PC-9 (cell line): ENCODE results near the gene SLC36A3. TPM values are rescaled to one million over a fixed set of nuclear protein-coding genes. Genes with fewer than 3 reads are reported as not detected.
"Not testable (repeated sequence)": the region's sequence is repeated elsewhere in the genome, so short reads cannot be mapped to it uniquely, and the experiment has no call there.

Source experiments
- BruUV-seq: library from RNA; stranded (reverse); fragments of 400-500 nt; replicated peaks from 2 replicates; lab custom pipeline; 2021; lab: Mats Ljungman, UMichigan
- CTCF ChIA-PET: fragments of 300-600 bp; sonication (Branson Sonifier 250); formaldehyde crosslinking; loops from one replicate; lab custom pipeline; 2022; ENCODE audit warnings: antibody characterized with exemption; lab: Charles Lee
- POLR2A ChIA-PET: fragments of 300-600 bp; sonication (Branson Sonifier 250); formaldehyde crosslinking; loops from one replicate; lab custom pipeline; 2022; ENCODE audit warnings: antibody characterized with exemption; ENCODE audit not compliant: unreplicated experiment; lab: Charles Lee
- DNase-seq, 2 experiments: peaks; one replicate each; pipeline versions ENCODE4 v3.0.0 to v3.0.0-alpha.2; 2015 to 2022; ENCODE audit warnings: mixed read lengths in 1 of 2
- H2AFZ ChIP-seq: fragments of 200-600 bp; sonication (generic); 2 replicates; pipeline ENCODE4 v1.8.1; 2017; ENCODE audit warnings: antibody characterized with exemption
- H3F3A ChIP-seq: fragments of 200-600 bp; sonication (generic); 2 replicates; pipeline ENCODE4 v1.8.1; 2017; ENCODE audit warnings: antibody characterized with exemption, mild to moderate bottlenecking, low read depth; ENCODE audit not compliant: insufficient read depth
- H3K27ac ChIP-seq: fragments of 200-600 bp; sonication (generic); 2 replicates; pipeline ENCODE4 v1.6.1; 2016; ENCODE audit warnings: mixed run types
- H3K27me3 ChIP-seq: fragments of 200-600 bp; sonication (generic); 2 replicates; pipeline ENCODE4 v1.6.1; 2016; ENCODE audit warnings: low read depth, mixed run types; ENCODE audit not compliant: insufficient read depth
- H3K36me3 ChIP-seq: fragments of 200-600 bp; sonication (generic); 2 replicates; pipeline ENCODE4 v1.6.1; 2016; ENCODE audit warnings: low read depth, mixed run types
- H3K4me1 ChIP-seq: fragments of 200-600 bp; sonication (generic); replicated peaks from 2 replicates; pipeline ENCODE4 v1.6.1; 2016; ENCODE audit warnings: mixed run types; ENCODE audit not compliant: insufficient read depth
- H3K4me2 ChIP-seq: fragments of 200-600 bp; sonication (generic); 2 replicates; pipeline ENCODE4 v1.6.1; 2017; ENCODE audit warnings: mixed run types
- H3K4me3 ChIP-seq: fragments of 200-600 bp; sonication (generic); 2 replicates; pipeline ENCODE4 v1.6.1; 2016; ENCODE audit warnings: mixed run types
- H3K79me2 ChIP-seq: fragments of 200-600 bp; sonication (generic); 2 replicates; pipeline ENCODE4 v1.6.1; 2017; ENCODE audit warnings: low read depth, mixed run types
- H3K9me2 ChIP-seq: fragments of 200-600 bp; sonication (generic); 2 replicates; pipeline ENCODE4 v1.8.1; 2017; ENCODE audit warnings: mild to moderate bottlenecking; ENCODE audit not compliant: insufficient read depth
- H3K9me3 ChIP-seq: fragments of 200-600 bp; sonication (generic); 2 replicates; pipeline ENCODE4 v1.8.1; 2016; ENCODE audit warnings: low read depth; ENCODE audit not compliant: insufficient read depth
- H4K20me1 ChIP-seq: fragments of 200-600 bp; sonication (generic); 2 replicates; pipeline ENCODE4 v1.8.1; 2017; ENCODE audit not compliant: insufficient read depth
- CTCF ChIP-seq: fragments of 200-600 bp; sonication (generic); conservative IDR thresholded peaks from 2 replicates; pipeline ENCODE4 v1.6.1; 2017; ENCODE audit warnings: mixed run types, antibody characterized with exemption, mild to moderate bottlenecking, moderate library complexity
- EZH2 ChIP-seq: fragments of 200-600 bp; sonication (generic); IDR thresholded peaks from 2 replicates; pipeline ENCODE4 v1.8.0; 2017; ENCODE audit warnings: antibody characterized with exemption, low read depth
- intact Hi-C: fragments of 100-400 bp; cut with micrococcal nuclease; formaldehyde crosslinking; loops from one replicate; pipeline ENCODE4 v1.10.0; 2022; ENCODE audit not compliant: unreplicated experiment
- total RNA-seq: library from RNA; stranded (reverse); gene quantifications from 2 replicates; pipeline ENCODE4 v1.2.3, GENCODE V29; 2021

SLC36A3 gene
- total RNA-seq, 1 experiment from 2014 or later: not detected

GRCh38 chr5:151312756-151313324 is 9.3 kb upstream of the SLC36A3 start:
- ChIA-PET CTCF (no interaction called here), POLR2A (no interaction called here)
- Histone ChIP-seq H3K27me3 (peaks cover 7% of the 10 kb centered on the region; the same call in 1 of the 2 replicates), H3K9me3 (no peaks in the 10 kb centered on the region), H4K20me1 (no peaks in the 10 kb centered on the region), H3F3A (no peaks in the 10 kb centered on the region), H3K9me2 (no peaks in the 10 kb centered on the region), H2AFZ (no peak overlapping the region), H3K36me3 (no peaks in the 10 kb centered on the region), H3K4me3 (no peak overlapping the region), H3K79me2 (no peaks in the 10 kb centered on the region), H3K27ac (no peak overlapping the region), H3K4me1 (no peaks in the 10 kb centered on the region), H3K4me2 (no peak overlapping the region)
- TF ChIP-seq EZH2: no peak
- no peak for TF ChIP-seq CTCF
- intact Hi-C loops: no loop called here
- BruUV-seq: no TSS peak
- DNase-seq: no peak

GRCh38 chr5:151310932-151311331 is 7.4 kb upstream of the SLC36A3 start:
- no peaks in the 10 kb centered on the region for H3K4me1 ChIP-seq
- no peaks in the 10 kb centered on the region for H3F3A ChIP-seq
- H3K9me3 ChIP-seq: no peaks in the 10 kb centered on the region
- no peak for DNase-seq
- no peaks in the 10 kb centered on the region for H3K36me3 ChIP-seq
- no peaks in the 10 kb centered on the region for H3K79me2 ChIP-seq
- H3K4me3 ChIP-seq: no peak overlapping the region
- CTCF ChIA-PET: no interaction called here
- intact Hi-C loops: no loop called here
- BruUV-seq: no TSS peak
- H3K4me2 ChIP-seq: no peak overlapping the region
- H2AFZ ChIP-seq: no peak overlapping the region
- TF ChIP-seq CTCF: no peak
- no peak for TF ChIP-seq EZH2
- H3K9me2 ChIP-seq: no peaks in the 10 kb centered on the region
- POLR2A ChIA-PET: no interaction called here
- no peak overlapping the region for H3K27ac ChIP-seq
- H4K20me1 ChIP-seq: no peaks in the 10 kb centered on the region
- H3K27me3 ChIP-seq: peaks cover 7% of the 10 kb centered on the region; the same call in 1 of the 2 replicates

- DNase-seq, BruUV-seq, H3K9me3 ChIP-seq, H4K20me1 ChIP-seq, H3K4me1 ChIP-seq, CTCF ChIA-PET, intact Hi-C loops, H3K27me3 ChIP-seq, H3F3A ChIP-seq, H3K9me2 ChIP-seq, H3K36me3 ChIP-seq, H3K4me2 ChIP-seq, H2AFZ ChIP-seq, H3K79me2 ChIP-seq, H3K4me3 ChIP-seq, H3K27ac ChIP-seq: not testable (repeated sequence)
- POLR2A ChIA-PET: interaction anchor here (0.6 kb wide), 1 partner anchor 432 kb away, joined by 5 read pairs; no protein-coding TSS in a partner anchor
These were observed 6.3 kb upstream of the SLC36A3 start for GRCh38 chr5:151309821-151310220.

GRCh38 chr5:151309266-151309665 is 5.7 kb upstream of the SLC36A3 start:
- H3K9me3 ChIP-seq, H3K36me3 ChIP-seq, H3K79me2 ChIP-seq, H3F3A ChIP-seq, intact Hi-C loops, H3K9me2 ChIP-seq, H4K20me1 ChIP-seq, H2AFZ ChIP-seq, H3K27me3 ChIP-seq, H3K4me2 ChIP-seq, H3K27ac ChIP-seq, H3K4me3 ChIP-seq, CTCF ChIA-PET, DNase-seq, BruUV-seq, H3K4me1 ChIP-seq: not testable (repeated sequence)
- POLR2A ChIA-PET: interaction anchor here (0.6 kb wide), 1 partner anchor 432 kb away, joined by 5 read pairs; no protein-coding TSS in a partner anchor
